Vagina (tissue), 2 donors: Measurements from ENCODE around the gene PFDN2.

Source experiments
- POLR2A ChIP-seq, 2 donors: fragments of 450-650 bp; IDR thresholded peaks; one replicate each; pipeline ENCODE4 v1.6.1; 2017; ENCODE audit warnings: antibody characterized with exemption in 2 of 2, mild to moderate bottlenecking in 2 of 2, moderate library complexity in 2 of 2
- POLR2AphosphoS5 ChIP-seq, 2 donors: sonication (generic); formaldehyde crosslinking; IDR thresholded peaks; one replicate each; pipeline ENCODE4 v1.9.0; 2017; ENCODE audit warnings: antibody characterized with exemption in 2 of 2, mild to moderate bottlenecking in 2 of 2, low read depth in 1 of 2; ENCODE audit not compliant: insufficient read depth in 1 of 2
- TF ChIP-seq, protein P1 (sequence below), 3 experiments: fragments of 450-650 bp in 2 of 3; fragments of 200-600 bp in 1 of 3; sonication (generic) in 1 of 3; IDR thresholded peaks; one replicate each; pipeline ENCODE4 v1.5.1; 2017 to 2019; ENCODE audit warnings: antibody characterized with exemption in 3 of 3, mild to moderate bottlenecking in 2 of 3, moderate library complexity in 2 of 3

DNA sequence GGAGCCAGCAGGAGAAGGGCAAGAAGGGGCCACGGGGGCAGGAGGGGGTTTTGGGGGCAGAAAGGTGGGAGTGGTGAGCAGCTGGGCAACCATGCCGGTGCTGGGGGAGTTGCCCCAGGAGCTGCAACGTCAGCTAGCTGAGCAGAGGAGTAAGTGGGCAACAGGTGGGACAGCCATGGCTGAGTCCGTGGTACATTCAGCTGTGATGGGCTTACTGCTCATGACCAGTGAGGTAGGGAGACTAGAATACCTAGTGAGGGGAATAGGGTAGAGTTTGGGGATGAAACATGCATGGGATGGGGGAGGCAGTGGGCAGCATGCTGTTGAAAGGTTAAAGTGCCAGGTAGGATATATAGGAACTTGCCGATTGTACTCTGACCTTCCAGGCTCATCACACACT lies 43.8 kb upstream of the PFDN2 start:
- TF ChIP-seq, protein P1, sequence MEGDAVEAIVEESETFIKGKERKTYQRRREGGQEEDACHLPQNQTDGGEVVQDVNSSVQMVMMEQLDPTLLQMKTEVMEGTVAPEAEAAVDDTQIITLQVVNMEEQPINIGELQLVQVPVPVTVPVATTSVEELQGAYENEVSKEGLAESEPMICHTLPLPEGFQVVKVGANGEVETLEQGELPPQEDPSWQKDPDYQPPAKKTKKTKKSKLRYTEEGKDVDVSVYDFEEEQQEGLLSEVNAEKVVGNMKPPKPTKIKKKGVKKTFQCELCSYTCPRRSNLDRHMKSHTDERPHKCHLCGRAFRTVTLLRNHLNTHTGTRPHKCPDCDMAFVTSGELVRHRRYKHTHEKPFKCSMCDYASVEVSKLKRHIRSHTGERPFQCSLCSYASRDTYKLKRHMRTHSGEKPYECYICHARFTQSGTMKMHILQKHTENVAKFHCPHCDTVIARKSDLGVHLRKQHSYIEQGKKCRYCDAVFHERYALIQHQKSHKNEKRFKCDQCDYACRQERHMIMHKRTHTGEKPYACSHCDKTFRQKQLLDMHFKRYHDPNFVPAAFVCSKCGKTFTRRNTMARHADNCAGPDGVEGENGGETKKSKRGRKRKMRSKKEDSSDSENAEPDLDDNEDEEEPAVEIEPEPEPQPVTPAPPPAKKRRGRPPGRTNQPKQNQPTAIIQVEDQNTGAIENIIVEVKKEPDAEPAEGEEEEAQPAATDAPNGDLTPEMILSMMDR (IDR thresholded peaks at IDR 0.05): no peak
- TF ChIP-seq POLR2AphosphoS5 (IDR thresholded peaks at IDR 0.05; ENCODE audit: insufficient read depth in 1 of 2, low read depth in 1 of 2) (no peak), POLR2A (IDR thresholded peaks at IDR 0.05) (no peak)
